Mesothelial cell of epicardium (in vitro differentiated cells): ENCODE results near the gene WDR93. TPM values are rescaled to one million over a fixed set of nuclear protein-coding genes. Genes with fewer than 3 reads are reported as not detected.
"Not testable (repeated sequence)": the region's sequence is repeated elsewhere in the genome, so short reads cannot be mapped to it uniquely, and the experiment has no call there.

ENCODE experiments used
- DNase-seq, 2 experiments: peaks; one replicate each; pipeline ENCODE4 v3.0.0; 2021; ENCODE audit warnings: low spot score in 2 of 2; ENCODE audit not compliant: unreplicated experiment in 2 of 2
- H3K27ac Mint-ChIP-seq: 2 replicates; pipeline ENCODE4 v1.8.0; 2021; ENCODE audit warnings: mixed read lengths
- H3K27me3 Mint-ChIP-seq: 2 replicates; pipeline ENCODE4 v1.8.0; 2021; ENCODE audit warnings: low read depth, mixed read lengths
- H3K36me3 Mint-ChIP-seq: 2 replicates; pipeline ENCODE4 v1.8.0; 2021; ENCODE audit warnings: mixed read lengths
- H3K4me1 Mint-ChIP-seq: 2 replicates; pipeline ENCODE4 v1.8.0; 2021; ENCODE audit warnings: mixed read lengths
- H3K4me3 Mint-ChIP-seq: 2 replicates; pipeline ENCODE4 v1.8.0; 2021; ENCODE audit warnings: mild to moderate bottlenecking, moderate library complexity, mixed read lengths
- H3K9me3 Mint-ChIP-seq: 2 replicates; pipeline ENCODE4 v1.8.0; 2021; ENCODE audit warnings: mixed read lengths
- CTCF ChIP-seq: fragments of 200-600 bp; sonication (generic); IDR thresholded peaks from one replicate; pipeline ENCODE4 v1.5.0; 2021; ENCODE audit warnings: antibody characterized with exemption; ENCODE audit not compliant: unreplicated experiment
- total RNA-seq: library from RNA; stranded (reverse); gene quantifications from 3 replicates; pipeline ENCODE4 v1.2.1, GENCODE V29; 2021

WDR93 gene
- total RNA-seq, 1 donor from 2014 or later = 0.34 TPM

GRCh38 chr15:89681146-89681545 lies 9.5 kb upstream of the WDR93 start:
- Mint-ChIP-seq H3K4me1 (peaks cover 3% of the 10 kb centered on the region), H3K4me3 (no peak overlapping the region), H3K9me3 (no peaks in the 10 kb centered on the region), H3K27ac (no peak overlapping the region), H3K27me3 (no peaks in the 10 kb centered on the region), H3K36me3 (peaks cover 9% of the 10 kb centered on the region)
- DNase-seq = no peak
- TF ChIP-seq CTCF = no peak

GRCh38 chr15:89685995-89686394 lies 4.6 kb upstream of the WDR93 start:
- Mint-ChIP-seq H3K27me3 (no peaks in the 10 kb centered on the region), H3K4me3 (no peak overlapping the region), H3K36me3 (peaks cover 8% of the 10 kb centered on the region), H3K27ac (no peak overlapping the region), H3K9me3 (no peaks in the 10 kb centered on the region), H3K4me1 (peaks cover 12% of the 10 kb centered on the region)
- DNase-seq = no peak
- no peak for TF ChIP-seq CTCF

GRCh38 chr15:89686522-89686921 lies 4.1 kb upstream of the WDR93 start:
- Mint-ChIP-seq H3K4me1 (peaks cover 13% of the 10 kb centered on the region), H3K9me3 (no peaks in the 10 kb centered on the region), H3K27ac (no peak overlapping the region), H3K27me3 (no peaks in the 10 kb centered on the region), H3K4me3 (no peak overlapping the region), H3K36me3 (peaks cover 6% of the 10 kb centered on the region)
- TF ChIP-seq CTCF = no peak
- no peak for DNase-seq

GRCh38 chr15:89689930-89690275 lies 708 bp upstream of the WDR93 start:
- H3K9me3 Mint-ChIP-seq, H3K27me3 Mint-ChIP-seq, DNase-seq, H3K36me3 Mint-ChIP-seq: not testable (repeated sequence)
- peak overlapping the region; percentile 90 for H3K4me3 Mint-ChIP-seq
- H3K27ac Mint-ChIP-seq = peak overlapping the region; percentile 63
- peaks cover 13% of the 10 kb centered on the region for H3K4me1 Mint-ChIP-seq

GRCh38 chr15:89693091-89693490 lies 2.5 kb downstream of the WDR93 start:
- H3K9me3 Mint-ChIP-seq = no peaks in the 10 kb centered on the region
- no peak overlapping the region for H3K27ac Mint-ChIP-seq
- TF ChIP-seq CTCF = no peak
- no peak overlapping the region for H3K4me3 Mint-ChIP-seq
- H3K36me3 Mint-ChIP-seq = no peaks in the 10 kb centered on the region
- H3K27me3 Mint-ChIP-seq = peaks cover 14% of the 10 kb centered on the region
- peaks cover 10% of the 10 kb centered on the region for H3K4me1 Mint-ChIP-seq
- DNase-seq = no peak

GRCh38 chr15:89693696-89694095 lies 3.1 kb downstream of the WDR93 start:
- no peak overlapping the region for H3K4me3 Mint-ChIP-seq
- no peaks in the 10 kb centered on the region for H3K9me3 Mint-ChIP-seq
- no peak for TF ChIP-seq CTCF
- H3K27me3 Mint-ChIP-seq = peaks cover 14% of the 10 kb centered on the region
- no peak overlapping the region for H3K27ac Mint-ChIP-seq
- DNase-seq = no peak
- no peaks in the 10 kb centered on the region for H3K36me3 Mint-ChIP-seq
- peaks cover 10% of the 10 kb centered on the region for H3K4me1 Mint-ChIP-seq
